Breast epithelium (tissue), 3 donors: Measurements from ENCODE around the gene LRRFIP1.

Experiments
- POLR2A ChIP-seq: fragments of 450-650 bp; IDR thresholded peaks from one replicate; pipeline ENCODE4 v1.6.1; 2016; ENCODE audit warnings: antibody characterized with exemption, mild to moderate bottlenecking, moderate library complexity
- TF ChIP-seq, protein P1 (sequence below), 3 donors: fragments of 450-650 bp; IDR thresholded peaks; one replicate each; pipeline ENCODE4 v1.5.1; 2016 to 2017; ENCODE audit warnings: antibody characterized with exemption in 3 of 3, mild to moderate bottlenecking in 3 of 3, moderate library complexity in 3 of 3

DNA sequence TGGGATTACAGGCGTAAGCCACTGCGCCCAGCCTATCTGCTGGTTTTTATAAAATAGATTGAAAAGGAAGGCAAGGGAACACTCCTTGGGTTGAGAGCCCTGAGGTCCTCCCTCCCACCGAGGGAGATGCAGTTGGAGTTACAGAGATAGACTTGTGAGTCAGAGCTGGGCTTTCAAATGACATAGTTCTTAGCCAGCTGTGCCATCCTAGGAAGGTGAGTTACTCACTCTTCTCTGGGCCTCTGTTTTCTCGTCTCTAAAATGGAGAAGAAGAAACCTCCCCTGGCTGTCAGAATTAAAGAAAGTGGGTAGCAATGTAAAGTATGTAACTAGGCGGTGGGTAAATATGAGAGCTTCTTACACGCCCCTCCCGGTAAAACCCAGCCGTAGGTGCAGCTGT is 2.4 kb downstream of the LRRFIP1 start:
- no peak for TF ChIP-seq POLR2A
- TF ChIP-seq, protein P1, sequence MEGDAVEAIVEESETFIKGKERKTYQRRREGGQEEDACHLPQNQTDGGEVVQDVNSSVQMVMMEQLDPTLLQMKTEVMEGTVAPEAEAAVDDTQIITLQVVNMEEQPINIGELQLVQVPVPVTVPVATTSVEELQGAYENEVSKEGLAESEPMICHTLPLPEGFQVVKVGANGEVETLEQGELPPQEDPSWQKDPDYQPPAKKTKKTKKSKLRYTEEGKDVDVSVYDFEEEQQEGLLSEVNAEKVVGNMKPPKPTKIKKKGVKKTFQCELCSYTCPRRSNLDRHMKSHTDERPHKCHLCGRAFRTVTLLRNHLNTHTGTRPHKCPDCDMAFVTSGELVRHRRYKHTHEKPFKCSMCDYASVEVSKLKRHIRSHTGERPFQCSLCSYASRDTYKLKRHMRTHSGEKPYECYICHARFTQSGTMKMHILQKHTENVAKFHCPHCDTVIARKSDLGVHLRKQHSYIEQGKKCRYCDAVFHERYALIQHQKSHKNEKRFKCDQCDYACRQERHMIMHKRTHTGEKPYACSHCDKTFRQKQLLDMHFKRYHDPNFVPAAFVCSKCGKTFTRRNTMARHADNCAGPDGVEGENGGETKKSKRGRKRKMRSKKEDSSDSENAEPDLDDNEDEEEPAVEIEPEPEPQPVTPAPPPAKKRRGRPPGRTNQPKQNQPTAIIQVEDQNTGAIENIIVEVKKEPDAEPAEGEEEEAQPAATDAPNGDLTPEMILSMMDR (IDR thresholded peaks at IDR 0.05) = no peak
